HCT116 (cell line): ENCODE results near the gene NRCAM. TPM values are rescaled to one million over a fixed set of nuclear protein-coding genes. Genes with fewer than 3 reads are reported as not detected.

Experiments
- ATAC-seq: fragments of 200-7000 bp; cut with Tn5 transposase; 2 replicates; pipeline ENCODE4 v1.9.1; 2020; ENCODE audit warnings: mild to moderate bottlenecking, moderate library complexity
- BruUV-seq: library from RNA; stranded (reverse); fragments of 400-500 nt; replicated peaks from 2 replicates; lab custom pipeline; 2021; lab: Mats Ljungman, UMichigan
- CTCF ChIA-PET: fragments of 300-600 bp; sonication (Branson Sonifier 250); formaldehyde crosslinking; loops from one replicate; lab custom pipeline; 2021; ENCODE audit warnings: antibody characterized with exemption; lab: Charles Lee
- POLR2A ChIA-PET: fragments of 300-600, 350-600 bp; sonication (Branson Sonifier 250); formaldehyde crosslinking; loops from one replicate; lab custom pipeline; 2021; ENCODE audit warnings: antibody characterized with exemption; lab: Charles Lee
- RAD21 ChIA-PET, 2 experiments: fragments of 300-600 bp; sonication (Branson Sonifier 250); formaldehyde crosslinking; loops; one replicate each; lab custom pipeline; 2023; ENCODE audit warnings: low total read pairs in 2 of 2; ENCODE audit not compliant: uncharacterized antibody in 2 of 2, unreplicated experiment in 2 of 2, low non-redundant PET in 1 of 2; lab: Charles Lee
- DNase-seq: peaks from one replicate; pipeline ENCODE4 v3.0.0-alpha.2; 2010; ENCODE audit warnings: low read depth, low spot score
- H2AFZ ChIP-seq: fragments of 200-600 bp; shearing (Covaris generic), sonication (generic); 2 replicates; pipeline ENCODE4 v1.6.1; 2017; ENCODE audit warnings: low read depth, mixed run types, mixed read lengths, antibody characterized with exemption, low read length; ENCODE audit not compliant: poor library complexity, severe bottlenecking
- H3K27ac ChIP-seq: 2 replicates; pipeline ENCODE4 v1.5.1; 2012; ENCODE audit warnings: low read depth, low read length
- H3K27me3 ChIP-seq: fragments of 200-600 bp; sonication (generic); 2 replicates; pipeline ENCODE4 v1.6.1; 2016; ENCODE audit warnings: mixed run types, low read length, mixed read lengths; ENCODE audit not compliant: insufficient read depth
- H3K36me3 ChIP-seq, 2 experiments: fragments of 200-500 bp in 1 of 2; fragments of 200-600 bp in 1 of 2; sonication (Bioruptor generic) in 1 of 2; sonication (generic) in 1 of 2; 2 replicates each; pipeline versions ENCODE4 v1.5.1 to v1.6.1; 2014 to 2016; ENCODE audit warnings: low read length in 2 of 2, inconsistent platforms in 1 of 2, mixed read lengths in 1 of 2, mixed run types in 1 of 2; ENCODE audit not compliant: insufficient read depth in 2 of 2, control insufficient read depth in 1 of 2
- H3K4me1 ChIP-seq, 2 experiments: fragments of 200-600 bp in 1 of 2; sonication (generic) in 1 of 2; 2 replicates each; pipeline versions ENCODE4 v1.5.1 to v1.6.1; 2012 to 2017; ENCODE audit warnings: low read length in 2 of 2, inconsistent platforms in 1 of 2, mild to moderate bottlenecking in 1 of 2, mixed read lengths in 1 of 2, mixed run types in 1 of 2, moderate library complexity in 1 of 2; ENCODE audit not compliant: insufficient read depth in 2 of 2, control insufficient read depth in 1 of 2
- H3K4me2 ChIP-seq: fragments of 200-600 bp; sonication (generic); 2 replicates; pipeline ENCODE4 v1.6.1; 2017; ENCODE audit warnings: mixed run types, low read length, mixed read lengths
- H3K4me3 ChIP-seq, 2 experiments: fragments of 200-600 bp in 1 of 2; sonication (generic) in 1 of 2; replicated peaks in 1 of 2; 2 replicates each; pipeline ENCODE4 v1.5.1; 2011 to 2016; ENCODE audit warnings: low read length in 2 of 2, control low read depth in 1 of 2, low read depth in 1 of 2, mild to moderate bottlenecking in 1 of 2, mixed read lengths in 1 of 2, mixed run types in 1 of 2
- H3K79me2 ChIP-seq: fragments of 200-600 bp; sonication (generic); 2 replicates; pipeline ENCODE4 v1.6.1; 2017; ENCODE audit warnings: mild to moderate bottlenecking, mixed run types, low read length, moderate library complexity, mixed read lengths; ENCODE audit not compliant: insufficient read depth
- H3K9ac ChIP-seq: fragments of 200-600 bp; sonication (generic); 2 replicates; pipeline ENCODE4 v1.6.1; 2016; ENCODE audit warnings: low read length, mixed read lengths
- H3K9me2 ChIP-seq: fragments of 200-600 bp; sonication (generic), shearing (Covaris generic); 2 replicates; pipeline ENCODE4 v1.6.1; 2017; ENCODE audit warnings: mixed run types, mild to moderate bottlenecking, moderate library complexity; ENCODE audit not compliant: insufficient read depth
- H3K9me3 ChIP-seq, 2 experiments: fragments of 200-500 bp in 1 of 2; fragments of 200-600 bp in 1 of 2; sonication (Bioruptor generic) in 1 of 2; sonication (generic) in 1 of 2; 2 replicates each; pipeline ENCODE4 v1.6.1; 2014 to 2017; ENCODE audit warnings: low read length in 2 of 2, mixed read lengths in 2 of 2, inconsistent platforms in 1 of 2, low read depth in 1 of 2, mild to moderate bottlenecking in 1 of 2, mixed run types in 1 of 2, moderate library complexity in 1 of 2; ENCODE audit not compliant: control insufficient read depth in 1 of 2, insufficient read depth in 1 of 2
- H4K20me1 ChIP-seq: fragments of 200-600 bp; sonication (generic), shearing (Covaris generic); 2 replicates; pipeline ENCODE4 v1.6.1; 2017; ENCODE audit warnings: mixed run types, mild to moderate bottlenecking, moderate library complexity; ENCODE audit not compliant: insufficient read depth
- CBX3 ChIP-seq: IDR thresholded peaks from 2 replicates; pipeline ENCODE4 v1.6.1; 2012; ENCODE audit warnings: low read depth
- CEBPB ChIP-seq: IDR thresholded peaks from 2 replicates; pipeline ENCODE4 v1.6.1; 2012; ENCODE audit warnings: low read depth
- EGR1 ChIP-seq: IDR thresholded peaks from 2 replicates; pipeline ENCODE4 v1.6.1; 2012; ENCODE audit warnings: low read depth
- ELF1 ChIP-seq: IDR thresholded peaks from 2 replicates; pipeline ENCODE4 v1.6.1; 2012; ENCODE audit warnings: low read depth, borderline replicate concordance
- EZH2 ChIP-seq: fragments of 200-600 bp; sonication (generic); IDR thresholded peaks from 2 replicates; pipeline ENCODE4 v1.6.1; 2017; ENCODE audit warnings: antibody characterized with exemption, mixed run types
- FOSL1 ChIP-seq: IDR thresholded peaks from 2 replicates; pipeline ENCODE4 v1.6.1; 2012; ENCODE audit warnings: low read depth
- JUND ChIP-seq: IDR thresholded peaks from 2 replicates; pipeline ENCODE4 v1.6.1; 2012
- POLR2AphosphoS5 ChIP-seq: IDR thresholded peaks from 2 replicates; pipeline ENCODE4 v1.6.1; 2011; ENCODE audit warnings: mild to moderate bottlenecking, low read depth, low read length, moderate library complexity
- RAD21 ChIP-seq: IDR thresholded peaks from 2 replicates; pipeline ENCODE4 v1.6.1; 2012; ENCODE audit warnings: low read depth, mild to moderate bottlenecking
- SIN3A ChIP-seq: IDR thresholded peaks from 2 replicates; pipeline ENCODE4 v1.6.1; 2012; ENCODE audit warnings: low read depth
- SP1 ChIP-seq: IDR thresholded peaks from 2 replicates; pipeline ENCODE4 v1.6.1; 2012; ENCODE audit warnings: low read depth
- SRF ChIP-seq: IDR thresholded peaks from 2 replicates; pipeline ENCODE4 v1.6.1; 2012; ENCODE audit warnings: low read depth
- YY1 ChIP-seq: IDR thresholded peaks from 2 replicates; pipeline ENCODE4 v1.6.1; 2011; ENCODE audit warnings: low read length, low read depth, moderate library complexity, mild to moderate bottlenecking; ENCODE audit not compliant: insufficient replicate concordance; ENCODE audit errors: extremely low read depth
- ZFX ChIP-seq: fragments of 450-650 bp; IDR thresholded peaks from 2 replicates; pipeline ENCODE4 v1.6.1; 2017
- intact Hi-C: fragments of 100-400 bp; cut with micrococcal nuclease; formaldehyde crosslinking; loops from 2 replicates; pipeline ENCODE4 v1.10.0; 2022
- total RNA-seq: library from RNA; stranded (reverse); gene quantifications from one replicate; pipeline ENCODE4 v1.2.1, GENCODE V29; 2021; ENCODE audit not compliant: unreplicated experiment
- TF ChIP-seq, protein P1 (sequence below): IDR thresholded peaks from 2 replicates; pipeline ENCODE4 v1.6.1; 2011; ENCODE audit warnings: mild to moderate bottlenecking, low read length, moderate library complexity; ENCODE audit not compliant: insufficient replicate concordance; ENCODE audit errors: extremely low read depth
- TF ChIP-seq, protein P2 (sequence below): IDR thresholded peaks from 2 replicates; pipeline ENCODE4 v1.6.1; 2012; ENCODE audit warnings: low read depth
- TF ChIP-seq, protein P3 (sequence below): IDR thresholded peaks from 2 replicates; pipeline ENCODE4 v1.6.1; 2012

The NRCAM gene
- total RNA-seq, 1 experiment from 2014 or later: 0.15 TPM

DNA sequence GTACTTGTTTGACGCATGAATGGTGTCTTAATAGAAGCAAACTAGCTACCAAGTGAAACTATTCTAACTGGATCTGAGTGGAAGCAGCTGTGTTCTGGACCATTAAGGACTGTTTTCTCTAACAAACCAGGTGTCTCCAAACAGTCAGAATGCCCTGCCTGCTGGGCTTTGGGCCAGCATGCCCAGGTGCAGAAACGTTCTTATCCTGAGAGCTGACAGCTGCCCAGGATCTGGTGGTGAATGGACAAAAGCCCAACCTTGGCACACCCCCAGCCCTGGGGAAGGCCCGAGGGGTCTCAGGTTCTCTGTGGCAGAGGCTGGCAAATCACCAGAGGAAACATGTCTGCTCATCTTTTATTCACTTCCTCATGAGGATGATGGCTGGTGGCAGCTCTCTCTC lies 277.8 kb downstream of the NRCAM start:
- H3K9me2 ChIP-seq: no peaks in the 10 kb centered on the region
- RAD21 ChIA-PET: no interaction called here
- TF ChIP-seq, protein P1, sequence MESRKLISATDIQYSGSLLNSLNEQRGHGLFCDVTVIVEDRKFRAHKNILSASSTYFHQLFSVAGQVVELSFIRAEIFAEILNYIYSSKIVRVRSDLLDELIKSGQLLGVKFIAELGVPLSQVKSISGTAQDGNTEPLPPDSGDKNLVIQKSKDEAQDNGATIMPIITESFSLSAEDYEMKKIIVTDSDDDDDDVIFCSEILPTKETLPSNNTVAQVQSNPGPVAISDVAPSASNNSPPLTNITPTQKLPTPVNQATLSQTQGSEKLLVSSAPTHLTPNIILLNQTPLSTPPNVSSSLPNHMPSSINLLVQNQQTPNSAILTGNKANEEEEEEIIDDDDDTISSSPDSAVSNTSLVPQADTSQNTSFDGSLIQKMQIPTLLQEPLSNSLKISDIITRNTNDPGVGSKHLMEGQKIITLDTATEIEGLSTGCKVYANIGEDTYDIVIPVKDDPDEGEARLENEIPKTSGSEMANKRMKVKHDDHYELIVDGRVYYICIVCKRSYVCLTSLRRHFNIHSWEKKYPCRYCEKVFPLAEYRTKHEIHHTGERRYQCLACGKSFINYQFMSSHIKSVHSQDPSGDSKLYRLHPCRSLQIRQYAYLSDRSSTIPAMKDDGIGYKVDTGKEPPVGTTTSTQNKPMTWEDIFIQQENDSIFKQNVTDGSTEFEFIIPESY: no peak
- TF ChIP-seq EGR1 (no peak), ELF1 (no peak), JUND (no peak), FOSL1 (no peak), EZH2 (no peak), CEBPB (no peak), YY1 (no peak), SRF (no peak), CBX3 (no peak), SP1 (no peak), SIN3A (no peak), POLR2AphosphoS5 (no peak), ZFX (no peak), RAD21 (no peak)
- TF ChIP-seq, protein P2, sequence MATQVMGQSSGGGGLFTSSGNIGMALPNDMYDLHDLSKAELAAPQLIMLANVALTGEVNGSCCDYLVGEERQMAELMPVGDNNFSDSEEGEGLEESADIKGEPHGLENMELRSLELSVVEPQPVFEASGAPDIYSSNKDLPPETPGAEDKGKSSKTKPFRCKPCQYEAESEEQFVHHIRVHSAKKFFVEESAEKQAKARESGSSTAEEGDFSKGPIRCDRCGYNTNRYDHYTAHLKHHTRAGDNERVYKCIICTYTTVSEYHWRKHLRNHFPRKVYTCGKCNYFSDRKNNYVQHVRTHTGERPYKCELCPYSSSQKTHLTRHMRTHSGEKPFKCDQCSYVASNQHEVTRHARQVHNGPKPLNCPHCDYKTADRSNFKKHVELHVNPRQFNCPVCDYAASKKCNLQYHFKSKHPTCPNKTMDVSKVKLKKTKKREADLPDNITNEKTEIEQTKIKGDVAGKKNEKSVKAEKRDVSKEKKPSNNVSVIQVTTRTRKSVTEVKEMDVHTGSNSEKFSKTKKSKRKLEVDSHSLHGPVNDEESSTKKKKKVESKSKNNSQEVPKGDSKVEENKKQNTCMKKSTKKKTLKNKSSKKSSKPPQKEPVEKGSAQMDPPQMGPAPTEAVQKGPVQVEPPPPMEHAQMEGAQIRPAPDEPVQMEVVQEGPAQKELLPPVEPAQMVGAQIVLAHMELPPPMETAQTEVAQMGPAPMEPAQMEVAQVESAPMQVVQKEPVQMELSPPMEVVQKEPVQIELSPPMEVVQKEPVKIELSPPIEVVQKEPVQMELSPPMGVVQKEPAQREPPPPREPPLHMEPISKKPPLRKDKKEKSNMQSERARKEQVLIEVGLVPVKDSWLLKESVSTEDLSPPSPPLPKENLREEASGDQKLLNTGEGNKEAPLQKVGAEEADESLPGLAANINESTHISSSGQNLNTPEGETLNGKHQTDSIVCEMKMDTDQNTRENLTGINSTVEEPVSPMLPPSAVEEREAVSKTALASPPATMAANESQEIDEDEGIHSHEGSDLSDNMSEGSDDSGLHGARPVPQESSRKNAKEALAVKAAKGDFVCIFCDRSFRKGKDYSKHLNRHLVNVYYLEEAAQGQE: no peak
- TF ChIP-seq, protein P3, sequence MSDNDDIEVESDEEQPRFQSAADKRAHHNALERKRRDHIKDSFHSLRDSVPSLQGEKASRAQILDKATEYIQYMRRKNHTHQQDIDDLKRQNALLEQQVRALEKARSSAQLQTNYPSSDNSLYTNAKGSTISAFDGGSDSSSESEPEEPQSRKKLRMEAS: no peak
- H3K27me3 ChIP-seq: no peaks in the 10 kb centered on the region
- H2AFZ ChIP-seq: no peak overlapping the region
- H4K20me1 ChIP-seq: no peaks in the 10 kb centered on the region
- no peaks in the 10 kb centered on the region for H3K9me3 ChIP-seq
- no peak overlapping the region for H3K4me3 ChIP-seq
- ATAC-seq (no peak), DNase-seq (no peak)
- no TSS peak for BruUV-seq
- no peak overlapping the region for H3K27ac ChIP-seq
- H3K9ac ChIP-seq: no peak overlapping the region
- POLR2A ChIA-PET: no interaction called here
- no peak overlapping the region for H3K4me2 ChIP-seq
- intact Hi-C loops: no loop called here
- CTCF ChIA-PET: interaction anchor here (1.0 kb wide), 1 partner anchor 282 kb away, joined by 3 read pairs; no protein-coding TSS in a partner anchor
- no peaks in the 10 kb centered on the region for H3K36me3 ChIP-seq
- no peaks in the 10 kb centered on the region for H3K79me2 ChIP-seq
- no peaks in the 10 kb centered on the region for H3K4me1 ChIP-seq
